GM06990 (cell line): ENCODE data around the gene ANP32A.
"Not testable (repeated sequence)": the region's sequence is repeated elsewhere in the genome, so short reads cannot be mapped to it uniquely, and the experiment has no call there.

Source experiments
- DNase-seq: peaks from one replicate; pipeline ENCODE4 v3.0.0-alpha.2; 2011; ENCODE audit not compliant: insufficient read length; ENCODE audit errors: extremely low read depth
- H3K27me3 ChIP-seq: replicated peaks from 2 replicates; pipeline ENCODE4 v1.6.0; 2011; ENCODE audit warnings: low read length; ENCODE audit not compliant: control insufficient read depth, insufficient read depth
- H3K36me3 ChIP-seq: 2 replicates; pipeline ENCODE4 v1.5.1; 2011; ENCODE audit warnings: low read length; ENCODE audit not compliant: control insufficient read depth, insufficient read depth
- H3K4me3 ChIP-seq: replicated peaks from 2 replicates; pipeline ENCODE4 v1.5.1; 2011; ENCODE audit warnings: low read depth, mild to moderate bottlenecking, control low read depth, low read length
- CTCF ChIP-seq: IDR thresholded peaks from 2 replicates; pipeline ENCODE4 v1.5.1; 2011; ENCODE audit warnings: low read length, control low read depth, mild to moderate bottlenecking, inconsistent platforms; ENCODE audit not compliant: insufficient read depth, poor library complexity, severe bottlenecking

The ANP32A gene

GRCh38 chr15:68820295-68821189 is at the start of gene ANP32A:
TSS of gene ANP32A (minus strand) at chr15:68820895. CDS start at chr15:68820751, 144 bp downstream.
- no peaks in the 10 kb centered on the region for H3K27me3 ChIP-seq
- TF ChIP-seq CTCF, result no peak
- H3K4me3 ChIP-seq, result peak within 1 kb of the TSS; percentile 96
- H3K36me3 ChIP-seq, result peaks cover 1% of the 10 kb centered on the region; the same call in 1 of the 2 replicates
- DNase-seq, result peak; percentile 98

DNA sequence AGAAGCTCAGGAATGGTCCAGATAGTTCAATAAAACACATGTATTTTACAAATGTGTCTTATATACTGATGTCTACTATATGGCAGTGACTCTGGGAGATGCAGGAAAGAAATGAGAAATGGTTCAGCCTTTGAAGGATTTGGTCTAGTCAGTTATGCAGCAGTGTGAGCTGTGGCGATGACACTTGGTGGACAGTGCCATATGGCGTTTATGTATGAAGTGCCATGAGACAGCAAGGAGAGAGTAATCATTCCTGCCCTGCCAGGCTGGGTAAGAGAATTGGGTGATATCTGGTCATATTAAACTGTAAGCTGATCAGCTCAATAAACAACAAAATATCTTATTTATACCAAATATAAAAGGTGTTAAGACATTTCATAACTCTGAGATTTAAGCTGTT is 47.6 kb upstream of the ANP32A start:
- TF ChIP-seq CTCF, result no peak
- no peaks in the 10 kb centered on the region for H3K36me3 ChIP-seq
- DNase-seq, result no peak
- no peak overlapping the region for H3K4me3 ChIP-seq
- 0 out of 2 replicates have a peak, but pooled peaks cover 2% of the 10 kb centered on the region for H3K27me3 ChIP-seq

DNA sequence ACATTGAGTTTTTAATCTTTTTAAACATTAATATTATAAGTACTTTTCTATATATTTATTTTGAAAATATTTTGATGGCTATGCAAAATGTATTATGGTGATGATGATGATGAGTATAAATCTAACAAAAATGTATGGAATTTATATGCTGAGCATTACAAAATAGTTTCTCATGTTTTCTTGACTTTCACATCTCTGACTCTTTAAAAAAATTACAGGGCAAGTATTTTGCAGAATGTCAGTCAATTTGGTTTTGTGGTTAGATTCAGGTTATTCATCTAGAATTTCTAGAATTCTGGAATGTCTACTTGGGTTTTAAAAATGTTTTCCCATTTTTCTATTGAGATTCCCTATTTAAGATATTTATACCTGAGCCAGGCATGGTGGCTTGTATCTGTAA is 41.7 kb upstream of the ANP32A start:
- DNase-seq, result no peak
- Histone ChIP-seq H3K27me3 (no peaks in the 10 kb centered on the region), H3K36me3 (no peaks in the 10 kb centered on the region), H3K4me3 (no peak overlapping the region)
- TF ChIP-seq CTCF, result no peak

DNA sequence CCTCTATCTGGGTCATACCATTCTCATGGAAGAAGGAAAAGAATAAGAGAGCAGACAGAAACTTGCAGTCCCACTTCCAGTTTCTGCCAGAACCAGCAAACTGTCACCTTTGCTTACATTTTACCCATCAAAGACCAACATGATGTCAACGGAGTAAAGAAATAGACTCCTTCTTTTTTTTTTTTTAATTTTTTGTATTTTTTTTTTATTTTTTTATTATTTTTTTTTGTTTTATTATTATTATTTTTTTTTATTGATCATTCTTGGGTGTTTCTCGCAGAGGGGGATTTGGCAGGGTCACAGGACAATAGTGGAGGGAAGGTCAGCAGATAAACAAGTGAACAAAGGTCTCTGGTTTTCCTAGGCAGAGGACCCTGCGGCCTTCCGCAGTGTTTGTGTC is 38.0 kb upstream of the ANP32A start:
- not testable (repeated sequence) for DNase-seq, H3K36me3 ChIP-seq

GRCh38 chr15:68857443-68857842 is 36.7 kb upstream of the ANP32A start:
- H3K4me3 ChIP-seq, H3K36me3 ChIP-seq, DNase-seq, H3K27me3 ChIP-seq: not testable (repeated sequence)

More for the DNA sequence above, 38.0 kb upstream of the ANP32A start:
- H3K27me3 ChIP-seq, H3K4me3 ChIP-seq: not testable (repeated sequence)

DNA sequence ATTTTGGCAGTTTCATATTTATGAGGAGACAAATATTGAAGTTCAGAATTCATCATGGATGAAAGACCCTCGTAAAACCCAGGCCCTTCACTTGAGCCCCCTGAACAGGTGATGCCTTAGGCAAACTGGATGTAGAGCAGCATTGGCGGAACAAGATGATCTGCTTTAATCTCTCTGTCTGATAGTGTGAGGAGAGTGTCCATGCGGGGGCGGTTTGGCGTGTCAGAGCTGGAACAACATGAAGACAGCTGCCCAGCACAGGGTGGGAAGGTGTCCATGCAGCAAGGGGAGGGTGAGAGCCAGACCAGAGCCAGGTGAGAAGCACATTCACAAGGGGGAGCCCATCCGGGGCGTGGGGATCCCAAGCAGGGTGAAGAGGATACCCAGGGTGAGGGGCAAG is 31.8 kb upstream of the ANP32A start:
- no peaks in the 10 kb centered on the region for H3K36me3 ChIP-seq
- no peak overlapping the region for H3K4me3 ChIP-seq
- TF ChIP-seq CTCF, result no peak
- no peaks in the 10 kb centered on the region; the same call in 1 of the 2 replicates for H3K27me3 ChIP-seq
- no peak for DNase-seq

- TF ChIP-seq CTCF, result no peak
- H3K27me3 ChIP-seq, result no peaks in the 10 kb centered on the region; the same call in 1 of the 2 replicates
- no peaks in the 10 kb centered on the region for H3K36me3 ChIP-seq
- no peak overlapping the region for H3K4me3 ChIP-seq
- DNase-seq, result no peak
Measured at GRCh38 chr15:68851971-68852370, 31.3 kb upstream of the ANP32A start.
